Measurements from ENCODE around the gene FBXO24. TPM values are rescaled to one million over a fixed set of nuclear protein-coding genes. Genes with fewer than 3 reads are reported as not detected.
"Not testable (repeated sequence)": the region's sequence is repeated elsewhere in the genome, so short reads cannot be mapped to it uniquely, and the experiment has no call there.

The FBXO24 gene
- total RNA-seq, 1 donor from 2014 or later: 0.46 TPM

DNA sequence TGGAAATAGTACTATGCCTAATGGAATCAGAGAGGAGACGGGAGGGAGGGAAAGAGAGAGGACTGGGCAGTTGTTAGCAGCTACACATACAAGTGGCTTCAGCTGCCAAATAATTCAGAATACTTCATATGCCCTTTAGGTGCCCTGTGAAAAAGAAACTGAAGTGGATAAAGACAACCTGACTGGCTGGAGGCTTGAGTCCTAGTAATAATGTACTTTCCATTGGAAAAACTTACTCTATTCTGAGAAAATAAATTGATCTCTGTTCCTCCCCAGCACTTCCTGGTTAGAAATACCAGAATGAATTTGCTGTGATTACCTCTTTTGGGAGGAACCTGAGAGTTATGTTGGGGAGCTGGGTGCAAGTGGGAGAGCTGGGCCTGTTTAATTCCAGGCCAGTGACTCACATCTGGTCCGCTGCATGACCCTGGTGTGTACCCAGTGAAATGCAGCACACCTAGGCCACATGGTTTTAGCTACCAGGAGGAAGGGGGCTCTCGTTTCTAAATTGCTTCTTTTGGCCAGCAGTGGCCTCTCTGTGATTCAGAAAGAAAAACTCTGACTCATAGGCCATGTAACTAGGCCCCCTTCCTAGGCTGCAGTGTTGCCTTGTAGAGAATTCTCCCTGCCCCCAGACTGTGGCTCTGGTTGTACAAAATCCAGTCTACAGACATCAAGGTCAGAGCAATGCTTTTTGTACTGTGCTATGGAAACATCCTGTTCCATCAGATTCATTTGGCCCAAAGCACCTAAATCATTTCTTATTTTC, 40.6 kb upstream of the FBXO24 start:
- TF ChIP-seq, protein P1, sequence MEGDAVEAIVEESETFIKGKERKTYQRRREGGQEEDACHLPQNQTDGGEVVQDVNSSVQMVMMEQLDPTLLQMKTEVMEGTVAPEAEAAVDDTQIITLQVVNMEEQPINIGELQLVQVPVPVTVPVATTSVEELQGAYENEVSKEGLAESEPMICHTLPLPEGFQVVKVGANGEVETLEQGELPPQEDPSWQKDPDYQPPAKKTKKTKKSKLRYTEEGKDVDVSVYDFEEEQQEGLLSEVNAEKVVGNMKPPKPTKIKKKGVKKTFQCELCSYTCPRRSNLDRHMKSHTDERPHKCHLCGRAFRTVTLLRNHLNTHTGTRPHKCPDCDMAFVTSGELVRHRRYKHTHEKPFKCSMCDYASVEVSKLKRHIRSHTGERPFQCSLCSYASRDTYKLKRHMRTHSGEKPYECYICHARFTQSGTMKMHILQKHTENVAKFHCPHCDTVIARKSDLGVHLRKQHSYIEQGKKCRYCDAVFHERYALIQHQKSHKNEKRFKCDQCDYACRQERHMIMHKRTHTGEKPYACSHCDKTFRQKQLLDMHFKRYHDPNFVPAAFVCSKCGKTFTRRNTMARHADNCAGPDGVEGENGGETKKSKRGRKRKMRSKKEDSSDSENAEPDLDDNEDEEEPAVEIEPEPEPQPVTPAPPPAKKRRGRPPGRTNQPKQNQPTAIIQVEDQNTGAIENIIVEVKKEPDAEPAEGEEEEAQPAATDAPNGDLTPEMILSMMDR (IDR thresholded peaks at IDR 0.05): peak; percentile 19
- Mint-ChIP-seq H3K36me3 (ENCODE audit: unreplicated experiment) (no peaks in the 10 kb centered on the region), H3K4me3 (ENCODE audit: unreplicated experiment) (peak overlapping the region; percentile 1), H3K9me3 (ENCODE audit: unreplicated experiment) (no peaks in the 10 kb centered on the region), H3K4me1 (ENCODE audit: unreplicated experiment) (peaks cover 46% of the 10 kb centered on the region), H3K27ac (ENCODE audit: unreplicated experiment) (peak overlapping the region; percentile 90), H3K27me3 (ENCODE audit: unreplicated experiment) (no peaks in the 10 kb centered on the region)
- DNase-seq (ENCODE audit: extremely low spot score, unreplicated experiment): no peak

DNA sequence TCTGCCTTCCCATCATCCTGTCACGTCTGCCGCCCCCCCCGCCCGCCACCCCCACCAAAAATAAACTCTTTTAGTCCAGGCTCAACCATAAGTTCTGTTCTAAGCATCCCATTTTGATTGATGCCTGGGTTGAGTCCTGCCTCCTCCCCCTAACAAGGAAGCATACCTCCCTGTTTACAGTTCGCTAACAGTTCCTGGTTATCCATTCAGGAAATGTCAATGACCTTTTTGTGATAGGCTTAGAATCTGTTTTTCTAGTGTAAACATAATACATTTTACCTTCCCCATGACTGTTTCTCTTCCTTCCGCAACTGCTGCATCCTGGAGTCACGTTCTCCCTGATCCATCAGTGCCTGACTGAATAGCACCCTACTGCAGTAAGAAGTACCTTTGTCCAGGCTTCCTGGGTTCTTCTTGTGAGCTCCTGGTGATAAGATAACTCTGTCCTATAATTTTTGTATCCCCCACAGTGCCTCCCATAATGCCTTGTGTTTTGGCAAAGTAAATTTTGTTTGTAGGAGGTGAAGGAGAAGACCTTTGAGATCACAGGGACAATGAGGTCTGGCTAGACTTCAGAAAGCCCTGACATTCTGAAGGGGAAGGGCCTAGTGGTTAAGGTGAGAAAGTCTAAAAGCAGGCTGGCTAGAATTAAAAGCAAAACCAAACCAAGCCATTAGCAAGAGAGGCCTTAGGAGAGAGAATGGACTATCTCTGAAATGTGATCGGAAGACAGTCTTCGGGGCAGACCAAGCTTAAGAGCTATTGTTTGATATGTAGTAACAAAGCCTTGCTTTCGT, 39.8 kb upstream of the FBXO24 start:
- Mint-ChIP-seq H3K4me3 (ENCODE audit: unreplicated experiment) (no peak overlapping the region), H3K9me3 (ENCODE audit: unreplicated experiment) (no peaks in the 10 kb centered on the region), H3K4me1 (ENCODE audit: unreplicated experiment) (peaks cover 45% of the 10 kb centered on the region), H3K27ac (ENCODE audit: unreplicated experiment) (peak overlapping the region; percentile 90), H3K27me3 (ENCODE audit: unreplicated experiment) (no peaks in the 10 kb centered on the region), H3K36me3 (ENCODE audit: unreplicated experiment) (no peaks in the 10 kb centered on the region)
- DNase-seq (ENCODE audit: extremely low spot score, unreplicated experiment): no peak
- TF ChIP-seq, protein P1 (IDR thresholded peaks at IDR 0.05): no peak

- no peak overlapping the region for H3K4me3 Mint-ChIP-seq (ENCODE audit: unreplicated experiment)
- peak overlapping the region; percentile 90 for H3K27ac Mint-ChIP-seq (ENCODE audit: unreplicated experiment)
- H3K4me1 Mint-ChIP-seq (ENCODE audit: unreplicated experiment): peaks cover 45% of the 10 kb centered on the region
- H3K9me3 Mint-ChIP-seq (ENCODE audit: unreplicated experiment): no peaks in the 10 kb centered on the region
- H3K27me3 Mint-ChIP-seq (ENCODE audit: unreplicated experiment): no peaks in the 10 kb centered on the region
- no peaks in the 10 kb centered on the region for H3K36me3 Mint-ChIP-seq (ENCODE audit: unreplicated experiment)
- TF ChIP-seq, protein P1 (IDR thresholded peaks at IDR 0.05): no peak
- DNase-seq (ENCODE audit: extremely low spot score, unreplicated experiment): no peak
Observed at GRCh38 chr7:100546926-100547800, 39.0 kb upstream of the FBXO24 start.

DNA sequence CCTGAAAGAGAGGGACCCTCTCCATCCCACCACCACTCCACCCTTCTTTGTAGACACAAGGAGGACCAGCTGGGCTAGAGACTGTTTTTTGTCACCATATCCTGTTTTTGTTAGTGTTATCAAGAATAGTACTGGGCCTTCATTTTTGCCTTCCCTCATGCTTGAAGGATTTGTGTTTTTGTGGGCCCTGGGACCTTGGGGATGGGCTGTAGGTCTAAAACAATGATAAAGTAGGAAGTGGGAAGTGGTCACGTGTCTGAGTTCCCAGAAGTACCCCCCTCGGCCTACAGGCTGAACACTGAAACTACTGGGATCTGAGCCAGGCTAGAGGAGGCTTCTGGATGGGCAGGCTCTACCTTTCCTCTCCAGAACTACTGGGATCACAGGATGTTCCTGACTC, 38.3 kb upstream of the FBXO24 start:
- no peak for DNase-seq (ENCODE audit: extremely low spot score, unreplicated experiment)
- no peaks in the 10 kb centered on the region for H3K9me3 Mint-ChIP-seq (ENCODE audit: unreplicated experiment)
- H3K4me3 Mint-ChIP-seq (ENCODE audit: unreplicated experiment): no peak overlapping the region
- TF ChIP-seq, protein P1 (IDR thresholded peaks at IDR 0.05): no peak
- H3K36me3 Mint-ChIP-seq (ENCODE audit: unreplicated experiment): peaks cover 3% of the 10 kb centered on the region
- H3K4me1 Mint-ChIP-seq (ENCODE audit: unreplicated experiment): peaks cover 45% of the 10 kb centered on the region
- H3K27ac Mint-ChIP-seq (ENCODE audit: unreplicated experiment): peak overlapping the region; percentile 90
- H3K27me3 Mint-ChIP-seq (ENCODE audit: unreplicated experiment): no peaks in the 10 kb centered on the region

- H3K27me3 Mint-ChIP-seq (ENCODE audit: unreplicated experiment); H3K9me3 Mint-ChIP-seq (ENCODE audit: unreplicated experiment); H3K36me3 Mint-ChIP-seq (ENCODE audit: unreplicated experiment); DNase-seq (ENCODE audit: extremely low spot score, unreplicated experiment); H3K4me3 Mint-ChIP-seq (ENCODE audit: unreplicated experiment): not testable (repeated sequence)
- H3K4me1 Mint-ChIP-seq (ENCODE audit: unreplicated experiment): peaks cover 45% of the 10 kb centered on the region
- peak overlapping the region; percentile 50 for H3K27ac Mint-ChIP-seq (ENCODE audit: unreplicated experiment)
Observed at GRCh38 chr7:100548446-100548845, 37.7 kb upstream of the FBXO24 start.

Measured in osteocyte (in vitro differentiated cells).